Measurements from ENCODE around the gene FADS2. TPM values are rescaled to one million over a fixed set of nuclear protein-coding genes. Genes with fewer than 3 reads are reported as not detected.
A peak's percentile ranks its signal among the peaks of the same experiment; 100 is the strongest.

FADS2 gene
- total RNA-seq, 1 donor from 2014 or later, result 175 TPM

DNA sequence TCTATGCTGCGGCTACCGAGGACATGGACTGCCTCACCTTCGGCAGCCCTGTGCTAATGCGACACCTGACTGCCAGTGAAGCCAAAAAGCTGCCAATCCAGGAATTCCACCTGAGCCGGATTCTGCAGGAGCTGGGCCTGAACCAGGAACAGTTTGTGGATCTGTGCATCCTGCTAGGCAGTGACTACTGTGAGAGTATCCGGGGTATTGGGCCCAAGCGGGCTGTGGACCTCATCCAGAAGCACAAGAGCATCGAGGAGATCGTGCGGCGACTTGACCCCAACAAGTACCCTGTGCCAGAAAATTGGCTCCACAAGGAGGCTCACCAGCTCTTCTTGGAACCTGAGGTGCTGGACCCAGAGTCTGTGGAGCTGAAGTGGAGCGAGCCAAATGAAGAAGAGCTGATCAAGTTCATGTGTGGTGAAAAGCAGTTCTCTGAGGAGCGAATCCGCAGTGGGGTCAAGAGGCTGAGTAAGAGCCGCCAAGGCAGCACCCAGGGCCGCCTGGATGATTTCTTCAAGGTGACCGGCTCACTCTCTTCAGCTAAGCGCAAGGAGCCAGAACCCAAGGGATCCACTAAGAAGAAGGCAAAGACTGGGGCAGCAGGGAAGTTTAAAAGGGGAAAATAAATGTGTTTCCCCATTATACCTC lies 32.1 kb upstream of the FADS2 start:
- DNase-seq (ENCODE audit: low read depth), result no peak

DNA sequence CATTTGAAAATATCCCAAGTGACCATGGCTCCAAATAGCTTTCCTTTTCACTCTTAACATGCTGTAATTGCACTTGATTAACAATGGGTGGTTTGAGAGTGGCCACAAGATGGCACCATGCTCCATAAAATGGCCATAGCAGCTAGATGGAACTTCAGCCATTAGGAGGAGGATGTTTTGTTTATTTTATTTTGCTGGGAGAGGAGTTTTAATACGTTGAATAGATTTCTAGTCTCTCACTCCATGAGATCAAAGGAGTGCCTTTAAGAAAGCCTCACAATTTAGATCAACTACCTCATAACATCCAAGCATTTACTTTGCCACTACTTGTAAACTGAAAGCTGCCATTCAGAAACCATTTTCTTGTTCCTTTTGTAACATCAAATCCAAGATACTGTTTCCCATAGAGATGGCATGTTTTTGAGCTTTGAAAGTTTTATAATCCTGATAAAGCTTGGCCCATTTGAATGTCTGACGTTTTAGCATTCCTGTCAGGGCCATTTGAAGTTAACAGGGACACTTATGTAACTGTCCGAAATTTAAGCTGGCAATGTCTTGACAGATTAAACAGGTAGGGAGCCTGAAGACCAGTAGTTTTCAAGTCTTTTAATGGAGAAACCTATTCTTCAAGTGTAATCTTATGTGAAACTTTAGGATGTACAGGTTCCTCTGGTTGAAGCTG lies 30.7 kb upstream of the FADS2 start:
- DNase-seq (ENCODE audit: low read depth), result peak; percentile 82

DNA sequence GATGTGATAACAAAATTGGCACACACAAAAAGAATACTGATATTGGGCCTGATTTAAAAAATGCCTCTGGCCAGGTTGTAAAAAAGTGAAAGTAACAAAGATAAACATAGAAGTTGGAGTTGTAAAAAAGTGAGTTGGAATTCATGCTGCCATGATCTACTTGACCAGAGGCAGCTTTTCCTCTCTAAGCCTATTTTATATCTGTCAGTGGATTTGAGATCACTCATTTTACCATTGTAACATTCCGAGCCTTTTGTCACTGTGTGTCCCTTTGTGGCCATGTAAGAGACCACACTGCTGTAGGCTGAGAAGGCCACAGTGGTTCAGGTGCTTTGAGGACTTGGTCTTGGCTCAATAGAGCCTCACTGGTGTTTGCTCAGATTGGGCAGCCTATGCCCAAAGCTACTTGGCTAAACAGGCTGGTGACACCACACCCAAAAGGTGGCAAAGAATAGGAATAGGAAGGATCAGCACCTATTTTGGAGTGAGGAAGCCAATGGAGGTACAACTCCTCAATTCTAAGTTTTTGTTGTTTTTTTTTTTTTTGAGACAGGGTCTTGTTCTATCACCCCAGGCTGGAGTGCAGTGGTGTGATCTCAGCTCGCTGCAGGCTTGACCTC lies 28.3 kb upstream of the FADS2 start:
- no peak for DNase-seq (ENCODE audit: low read depth)

DNA sequence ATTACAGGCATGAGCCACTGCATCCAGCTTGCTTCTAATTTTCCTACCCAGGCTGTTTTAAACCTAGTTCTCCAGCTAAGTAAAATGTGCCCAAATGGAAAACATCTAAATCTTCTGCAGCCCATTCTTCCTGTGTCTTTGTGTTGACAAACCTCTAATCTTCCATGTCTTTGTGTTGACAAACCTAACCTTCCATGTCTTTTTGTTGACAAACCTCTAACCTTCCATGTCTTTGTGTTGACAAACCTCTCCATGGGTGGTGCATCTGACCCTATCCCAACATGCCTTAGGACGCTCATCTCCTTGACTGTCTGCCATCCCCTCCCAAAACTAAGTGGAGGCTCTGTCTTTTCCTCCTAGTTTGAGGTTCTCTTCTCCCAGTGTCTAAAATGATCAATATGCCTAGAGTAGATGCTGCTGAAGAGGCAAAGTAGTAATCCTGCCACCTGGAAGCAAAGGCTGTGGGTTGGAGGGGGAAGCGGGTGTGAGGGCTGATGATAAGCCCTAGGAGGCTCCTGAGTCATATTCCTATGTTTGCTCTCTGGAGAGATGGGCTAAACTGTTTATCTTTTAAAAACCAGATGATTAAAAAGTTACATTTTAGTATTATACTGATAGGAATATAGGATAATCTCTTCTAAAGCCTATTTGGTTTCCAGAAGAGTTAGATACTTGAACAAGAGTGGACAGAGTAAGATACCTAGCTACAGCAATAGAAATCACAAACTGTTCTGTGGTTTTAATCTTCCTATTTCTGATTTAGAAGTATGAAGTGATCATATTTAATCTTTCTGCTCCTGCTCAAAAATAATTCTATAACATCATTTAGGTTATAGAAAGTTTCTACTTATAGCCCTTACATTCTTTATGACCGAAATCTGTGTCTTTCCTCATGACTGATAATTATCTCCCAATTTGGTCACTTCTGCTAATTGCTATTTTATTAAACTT lies 27.5 kb upstream of the FADS2 start:
- no peak for DNase-seq (ENCODE audit: low read depth)

DNA sequence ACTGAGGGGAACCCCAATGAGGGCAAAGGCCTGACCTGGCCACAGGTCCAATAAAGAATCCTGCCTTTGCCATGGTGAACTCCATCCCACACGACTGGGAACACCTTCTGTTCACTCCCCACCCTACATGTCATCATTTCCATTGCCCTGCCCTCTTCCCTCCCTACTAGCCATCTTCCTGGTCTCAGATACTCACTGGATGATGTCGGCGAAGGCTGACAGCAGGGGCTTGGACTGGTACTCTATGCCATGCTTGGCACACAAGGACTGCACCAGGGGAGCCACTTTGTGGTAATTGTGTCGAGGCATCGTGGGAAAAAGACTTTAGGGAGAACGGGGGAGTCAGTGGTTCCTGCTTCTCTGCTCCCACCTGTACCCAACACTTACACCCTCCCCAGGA lies 25.5 kb upstream of the FADS2 start:
- no peak for DNase-seq (ENCODE audit: low read depth)

DNA sequence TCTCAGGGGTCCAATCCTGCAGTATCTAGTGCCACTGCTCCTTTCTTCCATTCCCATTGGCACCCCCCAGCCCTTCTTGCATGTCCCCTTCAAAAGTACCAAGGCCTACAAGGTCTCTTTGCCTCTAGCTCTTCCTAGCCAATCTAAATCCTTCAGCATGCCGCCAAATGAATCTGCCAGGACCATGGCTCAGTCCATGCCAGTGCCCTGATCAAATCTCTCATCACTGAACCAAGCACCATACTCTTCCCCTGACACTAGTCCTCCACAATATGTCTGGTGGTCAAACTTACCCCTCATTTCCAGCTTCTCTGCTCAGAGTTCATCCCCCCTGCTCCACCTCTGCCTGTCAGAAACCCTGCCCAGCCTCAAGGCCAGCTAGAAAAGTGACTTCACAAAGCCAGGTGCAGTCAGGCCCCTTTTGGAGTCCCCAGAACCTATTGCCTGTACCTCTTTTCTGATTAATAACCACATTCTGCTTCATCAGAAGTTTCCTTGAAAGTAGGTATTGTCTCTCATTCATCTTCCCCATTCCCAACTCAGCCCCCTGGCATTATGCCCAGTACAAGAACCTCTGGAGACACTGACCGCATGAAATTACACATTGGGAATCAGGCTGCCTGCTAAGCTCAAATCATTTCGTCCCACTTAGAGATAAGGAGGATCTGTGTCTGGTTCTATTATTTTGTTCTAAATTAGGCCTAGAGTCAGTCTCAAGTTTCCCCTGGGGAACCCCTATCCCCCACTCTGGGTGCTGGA lies 24.0 kb upstream of the FADS2 start:
- no peak for DNase-seq (ENCODE audit: low read depth)

DNA sequence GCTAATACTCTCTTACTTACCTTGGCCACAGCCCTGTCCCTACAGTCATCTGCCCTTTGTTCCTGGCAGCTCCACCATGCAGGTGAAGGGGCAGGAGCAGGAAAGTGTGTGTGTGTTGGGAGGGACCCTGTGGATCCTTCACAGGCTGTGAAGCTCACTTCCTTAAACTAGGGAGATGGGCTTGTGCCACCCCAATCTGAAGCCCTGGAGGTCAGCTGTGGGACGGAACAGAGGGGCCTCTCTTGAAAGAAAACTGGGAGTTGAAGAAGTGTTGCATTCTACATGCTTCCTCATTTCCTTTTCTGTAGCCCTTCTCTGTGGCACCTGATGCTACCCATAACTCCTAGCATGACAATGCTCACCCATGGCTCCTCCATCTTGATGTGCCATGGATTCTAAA lies 23.0 kb upstream of the FADS2 start:
- no peak for DNase-seq (ENCODE audit: low read depth)

DNA sequence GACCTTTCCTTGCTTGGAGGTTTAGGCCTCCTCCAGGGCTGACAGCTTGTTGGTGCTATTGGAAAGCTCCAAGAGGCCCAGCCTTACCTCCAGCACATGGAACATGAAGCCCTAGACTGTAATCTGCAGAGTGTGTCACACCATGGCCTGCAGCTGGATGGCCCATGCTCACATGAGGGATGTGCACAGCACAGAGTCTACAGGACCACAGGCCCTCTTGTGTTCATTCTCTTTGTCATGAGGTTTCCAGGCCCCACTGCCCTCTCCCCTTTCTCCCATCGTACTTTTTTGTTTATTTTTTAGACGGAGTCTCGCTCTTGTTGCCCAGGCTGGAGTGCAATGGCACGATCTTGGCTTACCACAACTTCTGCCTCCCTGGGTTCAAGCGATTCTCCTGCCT lies 21.3 kb upstream of the FADS2 start:
- DNase-seq (ENCODE audit: low read depth), result no peak

DNA sequence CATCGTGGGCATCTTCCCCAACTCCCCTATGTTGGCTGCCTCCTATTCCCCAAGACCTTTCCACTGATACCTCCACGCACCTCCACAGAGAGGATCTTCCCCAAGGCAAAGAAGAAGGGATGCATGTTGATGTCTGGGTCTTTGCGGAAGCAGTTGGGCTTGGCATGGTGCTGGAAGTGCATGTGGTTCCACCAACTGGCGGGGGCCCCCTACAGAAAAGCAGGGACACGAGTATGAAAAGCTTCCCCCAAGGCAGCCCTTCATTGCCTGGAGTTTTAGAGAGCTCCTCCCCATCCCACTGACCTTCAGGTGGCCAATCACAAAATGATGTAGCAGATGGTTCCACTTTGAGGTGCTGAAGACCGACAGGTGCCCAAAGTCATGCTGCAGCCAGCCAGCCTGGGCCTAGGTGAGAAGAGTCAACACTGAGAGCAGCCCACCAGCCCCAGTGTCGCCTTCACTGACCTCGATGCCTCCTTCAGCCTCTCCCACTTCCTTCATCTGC lies 17.4 kb upstream of the FADS2 start:
- DNase-seq (ENCODE audit: low read depth), result no peak

DNA sequence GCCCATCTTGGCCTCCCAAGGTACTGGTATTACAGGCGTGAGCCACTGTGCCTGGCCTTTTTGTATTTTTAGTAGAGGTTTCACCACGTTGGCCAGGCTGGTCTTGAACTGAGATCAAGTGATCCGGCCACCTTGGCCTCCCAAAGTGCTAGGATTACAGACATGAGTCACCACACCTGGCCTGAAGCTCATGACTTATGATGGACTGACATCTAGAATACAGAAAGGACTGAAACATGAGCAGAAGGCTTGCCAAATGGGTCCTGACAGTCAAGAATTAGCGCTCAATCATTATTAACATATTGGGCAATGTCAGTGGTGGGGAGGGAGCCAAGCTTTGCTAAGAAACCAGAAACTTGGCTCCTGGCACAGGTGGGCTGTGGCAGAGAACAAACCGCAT lies 16.3 kb upstream of the FADS2 start:
- DNase-seq (ENCODE audit: low read depth), result no peak

DNA sequence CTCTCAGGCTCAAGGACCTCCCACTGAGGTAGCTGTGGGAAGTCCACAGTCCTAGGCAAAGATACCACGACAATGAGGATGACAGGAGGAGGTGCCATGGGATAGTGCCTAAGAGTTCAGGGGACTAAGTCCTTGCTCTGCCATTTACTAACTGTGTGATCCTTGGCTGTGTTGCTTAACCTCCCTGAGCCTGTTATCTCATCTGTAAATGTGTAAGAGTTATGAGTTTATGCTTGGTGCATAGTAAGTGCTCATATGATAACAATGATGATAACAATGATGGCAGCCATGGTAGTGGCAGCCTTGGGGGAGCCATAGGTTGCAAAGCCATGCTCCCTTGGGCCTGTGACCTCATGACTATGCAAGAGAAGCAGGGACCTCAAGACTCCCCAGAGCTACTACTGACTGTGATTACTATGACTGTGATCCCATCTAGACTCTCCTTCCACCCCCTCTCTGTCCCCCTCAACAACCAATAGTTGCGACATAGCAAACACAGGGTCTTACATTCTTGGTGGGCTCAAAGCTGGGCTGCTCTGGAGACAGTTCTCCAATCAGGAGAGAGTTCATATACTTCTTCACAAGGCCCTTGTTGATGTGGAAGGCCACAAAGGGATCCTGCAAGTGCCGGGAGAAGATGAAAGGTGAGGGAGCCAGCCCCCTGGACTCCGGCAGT lies 15.2 kb upstream of the FADS2 start:
- no peak for DNase-seq (ENCODE audit: low read depth)

DNA sequence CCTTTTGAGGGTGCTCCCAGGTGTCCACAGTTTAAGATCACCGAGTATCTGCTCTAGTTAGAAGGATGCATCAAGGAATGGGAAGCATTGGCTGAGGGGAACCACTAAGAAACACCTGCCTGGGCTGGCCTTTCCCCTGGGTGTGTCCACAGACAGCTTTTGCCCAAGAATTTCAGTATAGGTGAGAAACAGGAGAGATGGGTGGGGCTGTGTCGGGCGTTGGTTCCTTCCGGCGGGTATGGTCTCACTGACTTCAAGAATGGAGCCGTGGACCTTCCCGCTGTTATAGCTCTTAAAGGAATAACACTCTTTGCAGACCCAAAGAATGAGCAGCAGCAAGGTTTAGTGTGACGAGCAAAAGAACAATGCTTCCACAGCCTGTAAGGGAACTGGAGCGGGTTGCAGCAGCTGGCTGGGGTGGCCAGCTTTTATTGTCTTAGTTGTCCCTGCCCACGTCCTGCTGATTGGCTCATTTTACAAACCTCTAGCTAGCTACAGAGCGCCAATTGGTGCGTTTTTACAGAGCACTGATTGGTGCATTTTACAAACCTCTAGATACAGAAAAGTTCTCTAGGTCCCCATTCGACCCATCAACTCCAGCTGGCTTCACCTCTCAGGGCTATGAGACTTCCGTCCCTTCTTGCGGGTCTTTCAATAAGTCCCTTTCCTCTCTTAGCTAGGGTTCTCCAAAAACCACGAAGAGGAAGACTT lies 13.7 kb upstream of the FADS2 start:
- peak; percentile 63 for DNase-seq (ENCODE audit: low read depth)

DNA sequence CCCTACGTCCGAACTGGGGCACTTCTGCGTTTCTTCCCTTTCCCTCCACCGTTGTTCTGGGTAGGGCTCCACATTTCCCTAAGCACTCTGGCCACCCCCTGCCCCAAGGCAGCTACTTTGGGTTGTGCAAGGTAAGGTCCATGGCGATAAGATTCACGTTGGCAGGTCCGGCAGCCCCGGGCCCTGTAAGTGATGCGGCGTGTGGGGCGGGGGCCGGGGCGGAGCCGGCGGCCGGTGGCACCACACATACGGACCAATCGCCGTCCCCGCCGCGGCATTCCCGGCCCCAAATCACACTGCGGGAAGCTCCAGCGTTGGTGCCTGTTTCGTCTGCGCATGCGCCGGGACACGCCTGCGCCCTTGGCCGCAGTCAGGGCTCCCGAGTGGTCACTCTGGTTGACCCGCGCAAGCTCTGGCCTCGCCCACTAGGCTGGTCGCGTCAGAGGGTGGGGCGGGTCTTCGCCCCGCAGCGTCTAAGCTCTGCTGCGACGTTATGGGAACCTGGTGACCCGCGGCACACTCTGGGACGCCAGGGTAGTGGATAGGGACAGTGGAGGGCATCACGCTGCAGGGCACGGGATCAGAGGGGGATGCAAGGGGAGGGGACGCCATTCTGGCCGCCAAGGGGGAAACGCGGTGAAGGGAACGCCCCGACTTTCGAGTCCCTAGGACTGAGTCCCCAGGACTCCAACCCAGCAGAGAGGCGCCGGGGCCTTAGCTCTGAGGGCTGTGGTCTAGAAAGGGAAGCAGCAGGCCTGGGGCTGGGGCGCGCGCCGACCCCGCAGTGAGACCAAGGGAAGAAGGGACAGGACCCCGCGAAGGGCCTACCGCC lies 12.9 kb upstream of the FADS2 start:
- DNase-seq (ENCODE audit: low read depth), result peak; percentile 98

DNA sequence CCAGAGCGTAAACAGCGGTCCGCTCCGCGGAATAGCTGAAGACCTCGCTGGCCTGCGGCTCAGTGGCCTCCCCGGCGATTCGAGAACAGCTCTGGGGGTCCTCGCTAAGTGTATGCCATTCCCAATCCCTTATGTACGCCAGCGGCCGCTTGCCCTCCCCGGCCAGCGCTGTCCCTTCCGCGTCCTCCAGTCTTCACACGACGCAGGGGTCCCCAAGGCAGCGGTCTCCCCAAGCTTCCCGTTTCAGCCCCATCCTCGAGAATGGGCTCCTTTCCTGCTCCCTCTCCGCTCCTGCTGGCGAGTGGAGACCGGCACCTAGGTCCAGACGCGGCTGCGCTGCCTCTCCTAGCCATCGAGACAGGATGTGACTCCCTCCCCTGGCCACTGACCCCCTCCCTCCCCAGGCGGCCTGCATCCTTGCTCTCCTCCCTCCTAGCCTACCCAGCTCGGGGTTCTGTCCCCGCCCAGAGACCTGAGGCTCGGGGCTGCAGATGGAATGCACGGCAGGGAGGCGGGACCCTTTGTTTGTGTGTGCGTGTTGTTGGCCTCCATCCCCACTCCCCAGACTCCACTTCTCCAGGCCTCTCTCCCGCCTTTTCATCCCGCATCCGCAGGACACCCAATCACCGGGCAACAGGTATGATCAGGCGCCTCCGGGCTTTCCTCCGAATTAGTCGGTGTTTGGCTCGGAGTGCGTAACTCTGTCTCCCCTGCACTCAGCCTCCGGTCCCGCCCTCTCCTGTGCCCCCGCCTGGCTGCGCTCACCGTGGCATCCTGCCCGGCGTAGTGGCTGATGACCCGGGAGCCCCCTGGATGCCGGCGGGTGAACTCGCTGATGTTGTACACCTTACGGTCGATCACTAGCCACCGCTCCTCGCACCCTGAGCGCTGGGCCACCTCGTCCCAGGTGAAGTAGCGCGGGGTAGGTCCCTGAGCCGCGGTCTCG lies 12.0 kb upstream of the FADS2 start:
- DNase-seq (ENCODE audit: low read depth), result peak; percentile 69

DNA sequence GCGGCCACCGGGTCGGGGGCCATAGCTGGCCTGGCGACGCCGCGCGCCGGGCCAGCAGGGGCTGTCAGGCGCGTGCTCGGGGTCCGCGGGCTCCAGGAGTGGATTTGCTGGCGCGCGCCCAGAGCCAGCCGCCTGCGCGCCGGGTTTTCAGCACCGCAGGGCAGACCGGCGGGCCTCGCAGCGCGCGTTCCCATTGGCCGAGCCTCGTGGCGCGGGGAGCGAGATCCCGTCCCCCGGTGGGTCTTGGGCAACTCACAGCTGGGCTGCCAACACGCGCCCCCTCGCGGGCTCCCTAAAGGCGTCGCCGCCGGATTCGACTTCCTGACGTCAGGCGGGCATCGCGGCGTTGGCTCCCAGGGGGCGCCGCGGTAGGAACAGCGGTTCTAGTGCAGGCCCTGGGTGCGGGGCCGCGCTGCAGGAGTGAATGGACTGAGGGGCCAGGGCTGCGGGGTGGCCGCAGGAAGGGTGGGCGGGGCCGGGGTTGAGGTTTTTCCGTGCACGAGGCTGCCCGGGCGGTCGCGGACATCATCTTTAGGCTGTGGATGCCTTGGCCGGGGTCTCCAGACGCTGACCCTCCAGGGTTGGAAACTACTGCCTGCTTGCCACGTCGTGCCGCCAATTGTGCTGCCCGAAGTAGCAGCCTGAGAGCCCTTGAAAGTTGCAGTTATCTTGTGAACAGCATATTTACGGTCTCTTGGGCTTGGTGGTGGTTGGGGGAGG lies 11.2 kb upstream of the FADS2 start, which contains the start of gene FADS1:
Gene FADS1, minus strand, starts transcription at position 268 of the 720 bp plus-strand sequence. Its CDS starts 74 bp downstream, at position 194.
- DNase-seq (ENCODE audit: low read depth), result peak; percentile 96

DNA sequence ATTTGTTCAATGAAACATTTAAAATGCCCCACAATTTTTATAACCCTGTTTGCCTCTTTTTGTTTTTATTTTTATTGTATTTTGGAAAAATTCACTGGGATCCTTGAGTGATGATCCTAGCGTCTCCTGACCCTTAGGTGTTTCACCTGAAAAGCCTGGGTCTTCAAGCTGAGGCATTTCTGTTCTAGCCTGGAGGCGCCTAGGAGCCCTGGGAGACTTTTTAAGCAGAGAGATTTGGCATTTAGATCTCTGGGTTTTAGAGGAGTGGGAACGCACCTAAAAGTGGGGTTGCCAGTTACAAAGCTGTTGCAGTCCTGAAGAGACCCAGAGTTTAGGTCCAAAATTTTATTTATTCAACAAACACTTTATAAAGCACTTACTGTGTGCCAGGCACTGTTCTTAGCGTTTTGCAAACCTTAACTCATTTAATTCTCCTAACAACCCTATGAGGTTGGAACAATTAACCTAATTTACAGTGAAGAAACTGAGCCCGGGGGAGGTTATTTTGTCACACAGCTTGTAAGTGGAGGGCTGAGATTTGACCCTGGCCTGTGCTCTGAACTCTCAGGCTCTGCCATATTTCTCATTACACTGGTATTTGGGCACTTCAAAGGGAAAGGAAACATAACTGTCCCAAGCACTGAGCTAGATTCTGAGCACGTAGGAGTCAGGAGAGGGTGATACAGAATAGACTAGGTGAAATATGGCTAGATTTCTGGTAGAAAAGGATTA lies 10.5 kb upstream of the FADS2 start:
- DNase-seq (ENCODE audit: low read depth), result no peak
